Measurements from ENCODE around the gene NELFA. TPM values are rescaled to one million over a fixed set of nuclear protein-coding genes. Genes with fewer than 3 reads are reported as not detected.

Gene NELFA
- total RNA-seq, 1 donor from 2014 or later = 32.5 TPM

- TF ChIP-seq CTCF (IDR thresholded peaks at IDR 0.05) = no peak
- Mint-ChIP-seq H3K4me1 (ENCODE audit: unreplicated experiment) (peaks cover under 1% of the 10 kb centered on the region), H3K27ac (ENCODE audit: unreplicated experiment) (no peak overlapping the region), H3K36me3 (ENCODE audit: unreplicated experiment) (peaks cover 31% of the 10 kb centered on the region), H3K4me3 (ENCODE audit: unreplicated experiment) (no peak overlapping the region), H3K9me3 (ENCODE audit: unreplicated experiment) (no peaks in the 10 kb centered on the region), H3K27me3 (ENCODE audit: unreplicated experiment) (no peaks in the 10 kb centered on the region)
- DNase-seq (ENCODE audit: extremely low spot score, unreplicated experiment) = no peak
These were observed 32.1 kb downstream of the NELFA start for GRCh38 chr4:1976416-1977352.

DNA sequence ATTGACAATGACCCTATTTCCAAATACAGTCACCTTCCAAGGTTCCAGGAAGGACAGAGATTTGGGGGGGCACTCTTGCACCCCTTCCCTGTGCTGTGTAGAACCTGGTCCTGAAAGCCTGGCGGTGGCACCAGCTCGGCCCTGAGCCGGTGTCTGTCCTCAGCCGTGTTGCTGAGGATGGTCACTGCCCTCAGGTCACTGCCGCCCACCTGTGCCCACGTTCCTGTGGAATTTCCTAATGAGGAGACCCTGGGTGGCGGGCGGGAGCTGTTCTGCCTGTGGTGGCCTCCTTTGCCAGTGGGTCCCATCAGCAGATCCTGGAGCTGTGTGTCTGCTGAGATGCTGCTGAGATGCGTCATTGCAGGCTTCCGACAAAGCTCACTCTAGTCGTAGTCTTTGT, 32.9 kb downstream of the NELFA start:
- Mint-ChIP-seq H3K36me3 (ENCODE audit: unreplicated experiment) (peaks cover 31% of the 10 kb centered on the region), H3K4me3 (ENCODE audit: unreplicated experiment) (no peak overlapping the region), H3K27me3 (ENCODE audit: unreplicated experiment) (no peaks in the 10 kb centered on the region), H3K9me3 (ENCODE audit: unreplicated experiment) (no peaks in the 10 kb centered on the region), H3K4me1 (ENCODE audit: unreplicated experiment) (no peaks in the 10 kb centered on the region), H3K27ac (ENCODE audit: unreplicated experiment) (no peak overlapping the region)
- DNase-seq (ENCODE audit: extremely low spot score, unreplicated experiment) = no peak
- TF ChIP-seq CTCF (IDR thresholded peaks at IDR 0.05) = no peak

- TF ChIP-seq CTCF (IDR thresholded peaks at IDR 0.05) = no peak
- DNase-seq (ENCODE audit: extremely low spot score, unreplicated experiment) = no peak
- Mint-ChIP-seq H3K27me3 (ENCODE audit: unreplicated experiment) (no peaks in the 10 kb centered on the region), H3K4me3 (ENCODE audit: unreplicated experiment) (no peak overlapping the region), H3K9me3 (ENCODE audit: unreplicated experiment) (no peaks in the 10 kb centered on the region), H3K36me3 (ENCODE audit: unreplicated experiment) (peaks cover 30% of the 10 kb centered on the region), H3K27ac (ENCODE audit: unreplicated experiment) (no peak overlapping the region), H3K4me1 (ENCODE audit: unreplicated experiment) (no peaks in the 10 kb centered on the region)
These were observed 33.4 kb downstream of the NELFA start for GRCh38 chr4:1975391-1975801.

DNA sequence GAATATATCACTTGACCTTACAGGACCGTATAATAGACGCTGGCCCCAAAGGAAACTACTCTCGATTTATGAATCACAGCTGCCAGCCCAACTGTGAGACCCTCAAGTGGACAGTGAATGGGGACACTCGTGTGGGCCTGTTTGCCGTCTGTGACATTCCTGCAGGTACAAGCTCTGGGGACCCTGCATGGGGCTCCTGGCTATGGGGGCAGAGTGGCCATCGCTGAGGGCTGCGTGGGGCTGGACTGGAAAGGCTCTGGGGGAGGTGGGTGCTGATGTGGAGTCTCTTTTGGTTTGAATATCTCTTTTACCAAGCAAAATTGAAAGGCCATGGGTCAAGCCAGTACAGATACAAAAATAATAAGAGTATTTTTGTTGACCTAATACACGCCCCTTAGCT, 33.9 kb downstream of the NELFA start:
- no peak for DNase-seq (ENCODE audit: extremely low spot score, unreplicated experiment)
- Mint-ChIP-seq H3K4me1 (ENCODE audit: unreplicated experiment) (no peaks in the 10 kb centered on the region), H3K4me3 (ENCODE audit: unreplicated experiment) (no peak overlapping the region), H3K27me3 (ENCODE audit: unreplicated experiment) (no peaks in the 10 kb centered on the region), H3K9me3 (ENCODE audit: unreplicated experiment) (no peaks in the 10 kb centered on the region), H3K27ac (ENCODE audit: unreplicated experiment) (no peak overlapping the region), H3K36me3 (ENCODE audit: unreplicated experiment) (peaks cover 28% of the 10 kb centered on the region)
- TF ChIP-seq CTCF (IDR thresholded peaks at IDR 0.05) = no peak

GRCh38 chr4:1973661-1974060, 35.1 kb downstream of the NELFA start:
- Mint-ChIP-seq H3K4me1 (ENCODE audit: unreplicated experiment) (no peaks in the 10 kb centered on the region), H3K27ac (ENCODE audit: unreplicated experiment) (no peak overlapping the region), H3K27me3 (ENCODE audit: unreplicated experiment) (no peaks in the 10 kb centered on the region), H3K36me3 (ENCODE audit: unreplicated experiment) (peaks cover 20% of the 10 kb centered on the region), H3K9me3 (ENCODE audit: unreplicated experiment) (no peaks in the 10 kb centered on the region), H3K4me3 (ENCODE audit: unreplicated experiment) (no peak overlapping the region)
- DNase-seq (ENCODE audit: extremely low spot score, unreplicated experiment) = no peak
- no peak for TF ChIP-seq CTCF (IDR thresholded peaks at IDR 0.05)
